Small intestine (tissue), 7 donors: ENCODE data around the gene ELMOD3. TPM values are rescaled to one million over a fixed set of nuclear protein-coding genes. Genes with fewer than 3 reads are reported as not detected.
"Not testable (repeated sequence)": the region's sequence is repeated elsewhere in the genome, so short reads cannot be mapped to it uniquely, and the experiment has no call there.

Source experiments
- DNase-seq, 2 donors: peaks; one replicate each; pipeline versions ENCODE4 v3.0.0 to v3.0.0-alpha.2; 2013
- FAIRE-seq: peaks from 2 replicates; lab custom pipeline; 2012; peaks lifted over from hg19 to GRCh38; lab: Jason Lieb, UNC
- H3K27ac ChIP-seq, 3 donors: one replicate each; pipeline ENCODE4 v1.5.1; 2013; ENCODE audit warnings: low read length in 2 of 3, mild to moderate bottlenecking in 2 of 3, control low read depth in 1 of 3, inconsistent platforms in 1 of 3, low read depth in 1 of 3, moderate library complexity in 1 of 3
- H3K27me3 ChIP-seq, 3 donors: one replicate each; pipeline ENCODE4 v1.6.1; 2013; ENCODE audit warnings: low read length in 3 of 3, inconsistent platforms in 1 of 3; ENCODE audit not compliant: control insufficient read depth in 3 of 3, insufficient read depth in 3 of 3
- H3K36me3 ChIP-seq, 3 donors: one replicate each; pipeline ENCODE4 v1.6.1; 2013; ENCODE audit warnings: low read length in 3 of 3, inconsistent platforms in 1 of 3, low read depth in 1 of 3, mild to moderate bottlenecking in 1 of 3, moderate library complexity in 1 of 3; ENCODE audit not compliant: control insufficient read depth in 3 of 3, insufficient read depth in 2 of 3
- H3K4me1 ChIP-seq, 3 donors: one replicate each; pipeline ENCODE4 v1.6.1; 2013; ENCODE audit warnings: low read length in 2 of 3, inconsistent platforms in 1 of 3, low read depth in 1 of 3, mild to moderate bottlenecking in 1 of 3, moderate library complexity in 1 of 3; ENCODE audit not compliant: control insufficient read depth in 3 of 3, insufficient read depth in 2 of 3
- H3K4me3 ChIP-seq, 3 donors: one replicate each; pipeline ENCODE4 v1.5.1; 2013; ENCODE audit warnings: low read length in 3 of 3, control low read depth in 1 of 3, inconsistent platforms in 1 of 3, low read depth in 1 of 3, mild to moderate bottlenecking in 1 of 3, moderate library complexity in 1 of 3
- H3K9me3 ChIP-seq, 2 donors: one replicate each; pipeline ENCODE4 v1.6.1; 2013; ENCODE audit warnings: low read depth in 1 of 2, low read length in 1 of 2; ENCODE audit not compliant: control insufficient read depth in 2 of 2, insufficient read depth in 1 of 2
- WGBS, 3 donors: extraction: QIAGEN DNeasy Blood & Tissue Kit; methylation state at CpG; one replicate each; pipeline ENCODE4 v1.1.7; 2013; 5-methylcytosine and 5-hydroxymethylcytosine counted together
- polyA plus RNA-seq, 4 donors: library from polyadenylated mRNA; stranded (reverse) in 3 of 4; unstranded in 1 of 4; fragments of 200-250 nt in 3 of 4; fragments of 120-200 nt in 1 of 4; gene quantifications; one replicate each; pipeline versions ENCODE4 v1.2.1 to v1.2.3, GENCODE V29; 2013
- donor health status: healthy with polysubstance abuse.
- donor health status: control.
- donor health status: control.
- donor health status: Bipolar disorder and iron deficiency.
- donor health status: healthy.

The ELMOD3 gene
- polyA plus RNA-seq, 4 donors: 16.1 to 36.9 (median 22.5) TPM

- WGBS, 3 donors: 1 to 9% (median 3%) methylated on average over 31 to 32 of the region's 32 CpGs
- H3K4me1 ChIP-seq: peaks cover 4 to 15% (median 7%) of the 10 kb centered on the region in 3 donors
- DNase-seq: peak; percentile 55 to 68
- no peaks in the 10 kb centered on the region for H3K27me3 ChIP-seq
- peaks cover 4 to 32% (median 20%) of the 10 kb centered on the region in 3 donors for H3K36me3 ChIP-seq
- H3K4me3 ChIP-seq: peak overlapping the region; percentile 56 to 89 (median 78)
- FAIRE-seq: no peak
- H3K27ac ChIP-seq: peak overlapping the region; percentile 95 to 99 (median 96)
- H3K9me3 ChIP-seq: no peaks in the 10 kb centered on the region
These were observed 28.0 kb upstream of the ELMOD3 start for GRCh38 chr2:85326406-85327159.

DNA sequence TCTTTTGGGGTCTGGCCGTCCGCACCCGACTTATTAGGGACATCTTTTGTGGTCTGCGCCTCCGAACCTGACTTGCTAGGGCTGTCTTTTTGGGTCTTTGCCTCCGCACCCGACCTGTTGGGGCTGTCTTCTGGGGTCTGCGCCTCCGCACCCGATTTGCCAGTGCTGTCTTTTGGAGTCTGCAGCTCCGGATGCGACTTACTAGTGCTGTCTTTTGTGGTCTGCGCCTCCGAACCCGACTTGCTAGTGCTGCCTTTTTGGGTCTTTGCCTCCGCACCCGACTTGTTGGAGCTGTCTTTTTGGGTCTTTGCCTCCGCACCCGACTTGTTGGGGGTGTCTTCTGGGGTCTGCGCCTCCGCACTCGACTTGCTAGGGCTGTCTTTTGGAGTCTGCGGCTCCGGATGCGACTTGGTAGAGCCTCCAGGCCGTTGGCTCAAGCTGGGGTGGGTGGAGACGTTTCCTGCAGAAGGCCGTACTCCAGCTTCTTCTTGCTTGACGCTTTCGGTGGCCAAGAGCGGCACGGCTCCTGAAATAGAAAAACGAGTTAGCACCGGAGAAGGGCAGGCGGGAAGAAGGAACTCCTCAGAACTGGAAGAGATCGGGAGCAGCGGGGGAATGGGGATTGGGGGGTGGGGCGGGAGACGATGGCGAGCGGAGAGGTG is 27.3 kb upstream of the ELMOD3 start:
- Histone ChIP-seq H3K27me3 (no peaks in the 10 kb centered on the region), H3K4me1 (peaks cover 4 to 15% (median 4%) of the 10 kb centered on the region in 3 donors), H3K36me3 (peaks cover 4 to 29% (median 13%) of the 10 kb centered on the region in 3 donors), H3K27ac (peak overlapping the region; percentile 95 to 99 (median 96)), H3K4me3 (peak overlapping the region; percentile 56 to 89 (median 78)), H3K9me3 (no peaks in the 10 kb centered on the region)
- DNase-seq (peak in 1 of 2 donors; percentile 57), FAIRE-seq (no peak)
- WGBS, 3 donors: 0 to 2% (median 1%) methylated on average over 40 to 41 of the region's 41 CpGs

DNA sequence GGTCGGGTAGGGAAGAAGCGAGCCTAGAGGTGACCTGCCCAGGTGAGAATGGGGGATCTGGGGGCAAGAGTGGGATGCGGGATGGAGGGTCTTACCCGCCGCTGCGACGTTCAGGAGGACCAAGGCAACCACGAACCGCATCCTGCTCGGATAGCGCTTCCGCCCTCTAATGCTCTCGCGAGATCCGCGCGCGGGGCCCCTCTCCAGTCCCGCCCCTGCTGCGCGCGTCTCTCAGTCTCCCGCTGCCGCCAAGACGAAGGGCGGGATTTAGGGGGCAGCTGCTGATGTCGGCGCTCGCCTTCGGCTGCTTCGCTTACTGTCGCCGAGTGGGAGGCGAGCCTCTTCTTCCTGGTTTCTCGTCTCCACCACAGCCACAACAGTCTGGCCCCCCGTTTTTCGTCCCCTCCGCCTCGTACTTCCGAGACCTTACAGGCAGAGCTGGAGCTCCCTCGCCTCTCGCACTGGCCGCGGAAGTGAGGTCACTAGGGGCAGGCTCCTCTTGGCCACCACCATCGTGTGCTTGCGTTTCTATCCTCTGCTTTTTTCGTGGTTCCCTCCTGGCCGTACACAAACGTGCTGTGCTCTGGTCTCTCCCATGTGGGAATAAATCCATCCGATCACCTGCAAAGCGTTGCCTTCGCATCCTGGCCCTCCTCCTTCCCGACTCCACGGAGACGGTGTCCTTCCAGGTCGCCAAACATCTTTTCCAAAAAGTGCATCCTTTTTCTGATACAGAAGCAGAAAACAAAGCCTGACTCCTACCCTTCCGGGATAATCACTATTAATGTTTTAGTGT is 26.5 kb upstream of the ELMOD3 start, which contains the start of gene TGOLN2:
TGOLN2 (minus strand) TSS at position 168 of the 796 bp plus-strand sequence; CDS start at position 141, 27 bp downstream.
- peak within 1 kb of the TSS; percentile 56 to 89 (median 78) for H3K4me3 ChIP-seq
- peaks cover 2 to 13% (median 4%) of the 10 kb centered on the region in 3 donors for H3K4me1 ChIP-seq
- peaks cover 4 to 24% (median 9%) of the 10 kb centered on the region in 3 donors for H3K36me3 ChIP-seq
- peak; percentile 96 for DNase-seq
- peak within 1 kb of the TSS; percentile 95 to 99 (median 96) for H3K27ac ChIP-seq
- no peaks in the 10 kb centered on the region for H3K27me3 ChIP-seq
- WGBS, 3 donors: 0 to 1% (median 0%) methylated on average over 41 to 57 of the region's 57 CpGs
- no peaks in the 10 kb centered on the region for H3K9me3 ChIP-seq
- no peak for FAIRE-seq

GRCh38 chr2:85329181-85329651 is 25.4 kb upstream of the ELMOD3 start:
- Histone ChIP-seq H3K4me1 (peaks cover 0 to 5% (median 0%) of the 10 kb centered on the region in 3 donors), H3K36me3 (peaks cover 0 to 14% (median 4%) of the 10 kb centered on the region in 3 donors), H3K27ac (no peak overlapping the region), H3K27me3 (no peaks in the 10 kb centered on the region), H3K4me3 (no peak overlapping the region), H3K9me3 (no peaks in the 10 kb centered on the region)
- no peak for DNase-seq
- no peak for FAIRE-seq

GRCh38 chr2:85329701-85330100 is 24.9 kb upstream of the ELMOD3 start:
- H3K9me3 ChIP-seq, H3K4me3 ChIP-seq, H3K27me3 ChIP-seq, DNase-seq, FAIRE-seq, H3K4me1 ChIP-seq, H3K27ac ChIP-seq: not testable (repeated sequence)
- WGBS, 3 donors: 85 to 91% (median 86%) methylated on average over 3 of the region's 3 CpGs
- peaks cover 0 to 12% (median 2%) of the 10 kb centered on the region in 3 donors for H3K36me3 ChIP-seq

GRCh38 chr2:85330839-85331636 is 23.5 kb upstream of the ELMOD3 start:
- Histone ChIP-seq H3K27ac (no peak overlapping the region), H3K9me3 (no peaks in the 10 kb centered on the region), H3K27me3 (no peaks in the 10 kb centered on the region), H3K36me3 (peaks cover 0 to 11% (median 0%) of the 10 kb centered on the region in 3 donors), H3K4me1 (peaks cover 0 to 12% (median 0%) of the 10 kb centered on the region in 3 donors), H3K4me3 (no peak overlapping the region)
- WGBS, 3 donors: 75 to 77% (median 76%) methylated on average over 13 of the region's 13 CpGs
- DNase-seq (no peak), FAIRE-seq (no peak)

GRCh38 chr2:85333877-85334276 is 20.7 kb upstream of the ELMOD3 start:
- H3K4me3 ChIP-seq, H3K27ac ChIP-seq, H3K27me3 ChIP-seq, H3K36me3 ChIP-seq, DNase-seq, H3K9me3 ChIP-seq, FAIRE-seq: not testable (repeated sequence)
- H3K4me1 ChIP-seq: peaks cover 0 to 12% (median 0%) of the 10 kb centered on the region in 3 donors
- WGBS, 3 donors: 94 to 97% (median 97%) methylated on average over 3 to 4 of the region's 4 CpGs
